ENCODE measurements around the gene TAF6L.

TAF6L gene

GRCh38 chr11:62804310-62805075 lies 33.3 kb downstream of the TAF6L start:
- no peak for DNase-seq
- peak overlapping the region; percentile 81 to 82 for H3K4me3 ChIP-seq
- TF ChIP-seq CTCF (IDR thresholded peaks at IDR 0.05): no peak
- peaks cover 0 to 25% (median 23%) of the 10 kb centered on the region in 4 donors for H3K4me1 ChIP-seq
- peak overlapping the region; percentile 89 to 95 for H3K27ac ChIP-seq
- H3K9me3 ChIP-seq: no peaks in the 10 kb centered on the region
- intact Hi-C loops (cut with DNase I; ENCODE audit: low total_unique reads): no loop called here
- H3K27me3 ChIP-seq: no peaks in the 10 kb centered on the region
- peaks cover 40 to 53% (median 43%) of the 10 kb centered on the region in 3 donors for H3K36me3 ChIP-seq

- peak in 1 of 2 experiments; percentile 36 for TF ChIP-seq CTCF (IDR thresholded peaks at IDR 0.05)
- peak within 1 kb of the TSS; percentile 89 to 95 for H3K27ac ChIP-seq
- peak within 1 kb of the TSS; percentile 81 to 82 for H3K4me3 ChIP-seq
- H3K27me3 ChIP-seq: no peaks in the 10 kb centered on the region
- intact Hi-C loops (cut with DNase I; ENCODE audit: low total_unique reads): no loop called here
- no peaks in the 10 kb centered on the region for H3K9me3 ChIP-seq
- DNase-seq: peak; percentile 91 to 96
- peaks cover 33 to 45% (median 35%) of the 10 kb centered on the region in 3 donors for H3K36me3 ChIP-seq
- peaks cover 0 to 25% (median 23%) of the 10 kb centered on the region in 4 donors for H3K4me1 ChIP-seq
Measured at GRCh38 chr11:62805076-62805892, 34.1 kb downstream of the TAF6L start, which contains the start of gene NXF1. Gene NXF1 (minus strand): TSS chr11:62805440. CDS start chr11:62805356, 84 bp downstream.

GRCh38 chr11:62805961-62806441 lies 34.8 kb downstream of the TAF6L start:
- intact Hi-C loops (cut with DNase I; ENCODE audit: low total_unique reads): no loop called here
- H3K27ac ChIP-seq: peak overlapping the region; percentile 89 to 95
- peaks cover 25 to 38% (median 28%) of the 10 kb centered on the region in 3 donors for H3K36me3 ChIP-seq
- no peak for TF ChIP-seq CTCF (IDR thresholded peaks at IDR 0.05)
- no peak for DNase-seq
- peak overlapping the region; percentile 81 to 82 for H3K4me3 ChIP-seq
- H3K27me3 ChIP-seq: no peaks in the 10 kb centered on the region
- H3K4me1 ChIP-seq: peaks cover 0 to 25% (median 23%) of the 10 kb centered on the region in 4 donors
- no peaks in the 10 kb centered on the region for H3K9me3 ChIP-seq

DNA sequence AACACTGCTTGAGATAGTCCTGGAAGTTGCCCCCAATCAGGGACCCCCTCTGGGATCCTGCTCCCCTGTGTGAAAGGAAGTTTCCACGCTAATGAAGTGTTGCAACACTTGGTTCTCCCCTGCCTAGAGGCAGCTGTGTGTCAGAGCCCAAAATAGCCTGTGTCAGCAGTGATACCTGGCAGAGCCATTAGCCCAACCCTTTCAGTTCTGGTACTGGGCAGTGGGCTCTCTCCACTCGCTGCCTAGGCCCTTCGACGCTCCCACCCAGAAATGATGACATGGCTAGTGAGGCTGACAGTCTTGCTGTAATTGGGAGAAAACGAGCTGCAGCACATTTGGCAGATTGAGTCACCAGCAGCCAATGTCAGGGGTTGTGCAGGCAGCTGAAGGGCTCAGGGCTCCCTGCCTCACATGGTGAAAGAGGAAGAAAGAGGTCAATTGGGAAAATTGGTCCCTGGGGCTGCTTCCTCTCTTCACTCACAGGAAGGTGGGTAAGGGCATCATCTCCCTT lies 35.5 kb downstream of the TAF6L start:
- no peak for TF ChIP-seq CTCF (IDR thresholded peaks at IDR 0.05)
- Histone ChIP-seq H3K27ac (peak overlapping the region; percentile 89 to 95), H3K4me1 (peaks cover 0 to 25% (median 23%) of the 10 kb centered on the region in 4 donors), H3K36me3 (peaks cover 19 to 31% (median 21%) of the 10 kb centered on the region in 3 donors), H3K9me3 (no peaks in the 10 kb centered on the region), H3K4me3 (no peak overlapping the region), H3K27me3 (no peaks in the 10 kb centered on the region)
- peak in 1 of 2 donors; percentile 40 for DNase-seq
- intact Hi-C loops (cut with DNase I; ENCODE audit: low total_unique reads): no loop called here

DNA sequence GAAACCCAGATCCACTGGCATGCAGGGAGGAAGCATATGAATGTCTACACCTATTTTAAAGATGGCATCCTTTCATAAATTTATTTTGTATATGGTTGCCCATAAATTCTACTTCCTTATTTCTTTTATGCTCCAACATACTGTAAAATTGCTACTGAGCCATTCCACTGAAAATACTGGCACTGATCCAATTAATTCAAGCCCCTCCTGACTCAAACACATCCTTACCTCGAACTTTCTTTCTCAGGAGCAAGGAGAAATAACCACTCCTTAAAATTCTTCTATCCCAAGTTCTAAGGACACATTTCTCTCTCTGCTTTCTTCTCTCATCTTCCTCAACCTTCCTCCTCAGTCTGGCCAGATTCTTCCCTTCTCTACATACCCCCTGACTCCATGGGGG lies 39.6 kb downstream of the TAF6L start:
- H3K27ac ChIP-seq: no peak overlapping the region
- no peak for TF ChIP-seq CTCF (IDR thresholded peaks at IDR 0.05)
- H3K9me3 ChIP-seq: no peaks in the 10 kb centered on the region
- no peak for DNase-seq
- intact Hi-C loops (cut with DNase I; ENCODE audit: low total_unique reads): no loop called here
- peaks cover 0 to 9% (median 7%) of the 10 kb centered on the region in 4 donors for H3K4me1 ChIP-seq
- H3K4me3 ChIP-seq: no peak overlapping the region
- peaks cover 10 to 32% (median 11%) of the 10 kb centered on the region in 3 donors for H3K36me3 ChIP-seq
- no peaks in the 10 kb centered on the region for H3K27me3 ChIP-seq
